NOMO-1 (cell line): ENCODE results near the gene PHKB.
A peak's percentile ranks its signal among the peaks of the same experiment; 100 is the strongest.

Experiments
- DNase-seq, 2 experiments: peaks; one replicate each; lab custom pipeline; 2025; ENCODE audit not compliant: unreplicated experiment in 2 of 2; lab: John Stamatoyannopoulos, UW

The PHKB gene

GRCh38 chr16:47611848-47612493 is 150.8 kb downstream of the PHKB start:
- no peak for DNase-seq

- DNase-seq = no peak
Measured at GRCh38 chr16:47612711-47613110, 151.6 kb downstream of the PHKB start.

- no peak for DNase-seq
Measured at GRCh38 chr16:47613251-47613650, 152.1 kb downstream of the PHKB start.

GRCh38 chr16:47617732-47618131 is 156.6 kb downstream of the PHKB start:
- DNase-seq = no peak

GRCh38 chr16:47622451-47623176 is 161.5 kb downstream of the PHKB start:
- DNase-seq = no peak

- no peak for DNase-seq
Measured at GRCh38 chr16:47624563-47624962, 163.4 kb downstream of the PHKB start.

GRCh38 chr16:47625115-47625567 is 164.0 kb downstream of the PHKB start:
- DNase-seq = no peak

GRCh38 chr16:47626246-47626645 is 165.1 kb downstream of the PHKB start:
- no peak for DNase-seq

- DNase-seq = no peak
Measured at GRCh38 chr16:47627085-47627639, 166.0 kb downstream of the PHKB start.

GRCh38 chr16:47627721-47628120 is 166.6 kb downstream of the PHKB start:
- DNase-seq = no peak

GRCh38 chr16:47631131-47631530 is 170.0 kb downstream of the PHKB start:
- no peak for DNase-seq

GRCh38 chr16:47634126-47634525 is 173.0 kb downstream of the PHKB start:
- no peak for DNase-seq

GRCh38 chr16:47634727-47635126 is 173.6 kb downstream of the PHKB start:
- DNase-seq = no peak

GRCh38 chr16:47636501-47637099 is 175.5 kb downstream of the PHKB start:
- no peak for DNase-seq

GRCh38 chr16:47638175-47638574 is 177.0 kb downstream of the PHKB start:
- DNase-seq = no peak

GRCh38 chr16:47640661-47641060 is 179.5 kb downstream of the PHKB start:
- no peak for DNase-seq

GRCh38 chr16:47643323-47644000 is 182.3 kb downstream of the PHKB start:
- peak; percentile 48 to 61 for DNase-seq

- peak in 1 of 2 experiments; percentile 34 for DNase-seq
Measured at GRCh38 chr16:47644166-47644565, 183.0 kb downstream of the PHKB start.

GRCh38 chr16:47644661-47645060 is 183.5 kb downstream of the PHKB start:
- peak; percentile 23 to 76 for DNase-seq

GRCh38 chr16:47646914-47647313 is 185.8 kb downstream of the PHKB start:
- no peak for DNase-seq

GRCh38 chr16:47657032-47657431 is 195.9 kb downstream of the PHKB start:
- no peak for DNase-seq
